GM19025 (cell line): ENCODE data around the gene ABCB1.
A peak's percentile ranks its signal among the peaks of the same experiment; 100 is the strongest.
"Not testable (repeated sequence)": the region's sequence is repeated elsewhere in the genome, so short reads cannot be mapped to it uniquely, and the experiment has no call there.

ENCODE experiments used
- ATAC-seq: cut with Tn5 transposase; IDR thresholded peaks from one replicate; pipeline ENCODE4 v1.9.1; 2021; ENCODE audit warnings: mild to moderate bottlenecking, low read depth, moderate library complexity; ENCODE audit not compliant: unreplicated experiment

ABCB1 gene

GRCh38 chr7:87474533-87475358 lies 125.9 kb downstream of the ABCB1 start:
- peak; percentile 54 for ATAC-seq

GRCh38 chr7:87473986-87474385 lies 126.7 kb downstream of the ABCB1 start:
- no peak for ATAC-seq

GRCh38 chr7:87473192-87473591 lies 127.5 kb downstream of the ABCB1 start:
- no peak for ATAC-seq

GRCh38 chr7:87471473-87471872 lies 129.2 kb downstream of the ABCB1 start:
- ATAC-seq = no peak

- ATAC-seq = not testable (repeated sequence)
Observed at GRCh38 chr7:87469204-87469603, 131.5 kb downstream of the ABCB1 start.

- not testable (repeated sequence) for ATAC-seq
Observed at GRCh38 chr7:87465534-87465880, 135.2 kb downstream of the ABCB1 start.

- ATAC-seq = not testable (repeated sequence)
Observed at GRCh38 chr7:87464830-87465533, 135.7 kb downstream of the ABCB1 start.

GRCh38 chr7:87463982-87464381 lies 136.7 kb downstream of the ABCB1 start:
- ATAC-seq = no peak

GRCh38 chr7:87460444-87460843 lies 140.2 kb downstream of the ABCB1 start:
- ATAC-seq = not testable (repeated sequence)

- no peak for ATAC-seq
Observed at GRCh38 chr7:87459941-87460340, 140.7 kb downstream of the ABCB1 start.

- no peak for ATAC-seq
Observed at GRCh38 chr7:87458148-87458547, 142.5 kb downstream of the ABCB1 start.

- no peak for ATAC-seq
Observed at GRCh38 chr7:87456247-87456646, 144.4 kb downstream of the ABCB1 start.
